Activated CD8-positive, alpha-beta memory T cell treated with anti-CD3 and anti-CD28 coated beads, Interleukin-2, amount 10 ng/mL, durations not matched to agents 7 days and 5 days (primary cell): Measurements from ENCODE around the gene POC5. TPM values are rescaled to one million over a fixed set of nuclear protein-coding genes. Genes with fewer than 3 reads are reported as not detected.

Experiments
- ATAC-seq: fragments of 150-1000 bp; cut with Tn5 transposase; one replicate; pipeline ENCODE4 v1.10.0; 2021; ENCODE audit warnings: moderate library complexity
- CTCF ChIA-PET: fragments of 350-600 bp; sonication (Branson Sonifier 250); formaldehyde crosslinking; loops from one replicate; lab custom pipeline; 2021; ENCODE audit warnings: antibody characterized with exemption; lab: Charles Lee
- DNase-seq: peaks from one replicate; pipeline ENCODE4 v3.0.0-alpha.2; 2020
- H3K27ac Mint-ChIP-seq: one replicate; pipeline ENCODE4 v1.8.0; 2021; ENCODE audit warnings: mild to moderate bottlenecking, mixed read lengths
- H3K27me3 Mint-ChIP-seq: one replicate; pipeline ENCODE4 v1.8.0; 2021; ENCODE audit warnings: mixed read lengths
- H3K36me3 Mint-ChIP-seq: one replicate; pipeline ENCODE4 v1.8.0; 2021; ENCODE audit warnings: mild to moderate bottlenecking, mixed read lengths
- H3K4me1 Mint-ChIP-seq: one replicate; pipeline ENCODE4 v1.8.0; 2021; ENCODE audit warnings: mixed read lengths
- H3K4me3 Mint-ChIP-seq: one replicate; pipeline ENCODE4 v1.8.0; 2021; ENCODE audit warnings: mild to moderate bottlenecking, moderate library complexity, mixed read lengths
- H3K9me3 Mint-ChIP-seq: one replicate; pipeline ENCODE4 v1.8.0; 2022; ENCODE audit warnings: low read depth, mixed read lengths
- total RNA-seq, 2 experiments: library from RNA; stranded (reverse); gene quantifications; one replicate each; pipeline ENCODE4 v1.2.3, GENCODE V29; 2021

Gene POC5
- total RNA-seq, 2 experiments from 2014 or later = 19.0 to 21.6 TPM

DNA sequence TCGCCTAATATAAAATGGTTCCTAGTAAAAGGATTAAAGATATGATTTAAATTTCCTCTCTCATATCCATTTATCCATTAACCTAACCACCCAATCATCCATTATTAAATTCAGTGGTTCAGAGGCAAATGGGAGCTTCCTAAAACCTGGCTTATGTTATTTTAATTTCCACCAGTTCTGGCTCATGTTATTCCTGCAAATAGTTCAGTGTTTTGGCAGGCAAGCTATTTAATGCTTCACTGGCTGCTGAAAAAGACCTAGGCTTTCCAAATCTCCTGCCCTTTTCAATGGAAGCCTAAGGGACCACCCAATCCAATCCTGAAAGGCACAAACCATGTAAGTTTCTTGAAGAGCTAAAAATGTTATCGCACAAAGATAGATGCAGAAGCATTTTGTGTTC, 52.3 kb downstream of the POC5 start:
- Mint-ChIP-seq H3K4me3 (no peak overlapping the region), H3K4me1 (peaks cover 24% of the 10 kb centered on the region), H3K36me3 (no peaks in the 10 kb centered on the region), H3K27me3 (no peaks in the 10 kb centered on the region), H3K9me3 (no peaks in the 10 kb centered on the region), H3K27ac (no peak overlapping the region)
- no peak for DNase-seq
- CTCF ChIA-PET = interaction anchor here (0.6 kb wide), 1 partner anchor 239 kb away, joined by 3 read pairs; no protein-coding TSS in a partner anchor
- ATAC-seq = no peak

DNA sequence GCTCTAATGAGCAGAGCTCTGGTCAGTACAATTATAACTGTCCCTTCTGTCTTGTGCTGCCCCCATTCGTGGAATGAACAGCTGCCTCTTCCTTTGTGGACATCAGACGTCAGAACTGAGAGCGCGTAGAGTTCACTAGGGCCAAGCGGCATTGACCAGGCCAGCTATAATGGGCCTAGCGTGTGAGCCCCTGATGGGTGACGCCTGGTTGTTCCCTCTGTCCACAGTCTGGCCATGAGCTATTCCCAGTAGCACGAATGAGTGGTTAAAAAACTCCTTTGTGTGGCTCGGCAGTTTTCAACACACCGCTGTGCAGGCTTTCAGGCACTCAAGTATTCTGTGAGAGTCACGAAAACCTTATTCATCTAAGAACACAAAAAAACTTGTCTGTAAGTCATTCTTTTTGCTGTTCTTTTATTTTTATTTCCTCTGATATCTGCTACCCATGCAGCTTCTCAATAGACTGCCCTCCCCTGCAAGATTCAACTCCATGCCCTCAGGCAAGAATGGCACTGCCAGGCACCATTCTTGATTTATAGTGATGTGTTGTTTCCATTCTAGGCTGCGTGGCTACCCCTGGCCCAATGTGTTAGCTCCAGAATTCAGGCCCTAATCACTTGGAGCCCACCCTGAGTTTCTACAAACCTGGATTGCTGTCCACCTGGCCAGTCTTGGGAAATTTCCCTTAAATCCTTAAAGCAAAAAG, 53.5 kb downstream of the POC5 start:
- Mint-ChIP-seq H3K4me3 (no peak overlapping the region), H3K4me1 (peaks cover 14% of the 10 kb centered on the region), H3K9me3 (no peaks in the 10 kb centered on the region), H3K27ac (no peak overlapping the region), H3K27me3 (no peaks in the 10 kb centered on the region), H3K36me3 (no peaks in the 10 kb centered on the region)
- CTCF ChIA-PET = no interaction called here
- no peak for ATAC-seq
- DNase-seq = no peak

DNA sequence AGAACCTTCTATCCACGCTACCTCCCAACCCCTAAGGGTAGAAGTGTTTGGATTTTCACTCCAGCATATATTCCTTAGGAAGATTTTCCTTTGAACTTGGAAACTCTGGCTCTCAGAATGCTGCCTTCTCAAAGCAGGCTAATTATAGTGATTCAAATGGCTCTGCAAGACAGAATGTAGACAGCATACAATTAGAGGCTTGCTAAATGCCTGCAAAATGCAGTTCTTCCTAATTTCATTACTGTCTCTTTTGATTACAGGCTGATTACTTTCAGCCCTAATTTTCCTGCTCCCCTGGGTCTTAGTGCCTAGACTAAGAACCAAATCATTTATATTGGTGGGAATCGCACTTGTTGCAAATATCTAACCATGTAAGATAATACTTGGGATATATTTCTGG, 55.2 kb downstream of the POC5 start:
- Mint-ChIP-seq H3K27ac (no peak overlapping the region), H3K9me3 (no peaks in the 10 kb centered on the region), H3K27me3 (no peaks in the 10 kb centered on the region), H3K4me3 (no peak overlapping the region), H3K4me1 (peaks cover 6% of the 10 kb centered on the region), H3K36me3 (no peaks in the 10 kb centered on the region)
- CTCF ChIA-PET = no interaction called here
- ATAC-seq (no peak), DNase-seq (no peak)

DNA sequence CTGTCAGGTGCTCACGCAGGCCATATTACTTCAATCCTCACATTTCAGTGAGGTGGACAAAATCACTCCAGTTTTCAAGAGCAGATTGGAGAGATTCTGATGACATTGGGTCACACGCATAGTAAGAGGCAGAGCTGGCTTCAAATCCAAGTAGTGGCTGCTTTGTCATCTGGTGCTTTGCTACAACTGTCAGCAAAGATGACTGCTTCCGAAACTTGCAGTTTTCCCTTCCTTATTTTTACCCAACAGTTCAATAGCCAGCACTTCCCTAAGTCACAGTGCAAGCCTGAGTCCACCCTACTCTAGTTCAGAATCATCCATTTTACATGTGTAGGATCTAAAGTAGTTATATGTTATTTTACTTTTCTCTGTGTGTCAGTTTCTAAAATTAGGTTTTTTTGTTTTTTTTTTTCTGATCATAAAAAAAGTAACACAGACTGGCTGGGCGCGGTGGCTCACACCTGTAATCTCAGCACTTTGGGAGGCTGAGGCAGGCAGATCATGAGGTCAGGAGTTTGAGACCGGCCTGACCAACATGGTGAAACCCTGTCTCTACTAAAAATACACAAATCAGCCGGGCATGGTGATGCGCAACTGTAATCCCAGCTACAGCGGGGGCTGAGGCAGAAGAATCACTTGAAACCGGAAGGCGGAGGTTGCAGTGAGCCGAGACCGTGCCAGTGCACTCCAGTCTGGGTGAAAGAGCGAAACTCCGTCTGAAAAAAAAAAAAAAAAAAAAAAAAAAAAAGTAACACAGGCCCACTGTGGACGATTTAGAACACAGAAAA, 56.4 kb downstream of the POC5 start:
- CTCF ChIA-PET = no interaction called here
- DNase-seq (no peak), ATAC-seq (no peak)
- Mint-ChIP-seq H3K4me1 (peaks cover 4% of the 10 kb centered on the region), H3K36me3 (no peaks in the 10 kb centered on the region), H3K9me3 (no peaks in the 10 kb centered on the region), H3K27ac (no peak overlapping the region), H3K27me3 (no peaks in the 10 kb centered on the region), H3K4me3 (no peak overlapping the region)

DNA sequence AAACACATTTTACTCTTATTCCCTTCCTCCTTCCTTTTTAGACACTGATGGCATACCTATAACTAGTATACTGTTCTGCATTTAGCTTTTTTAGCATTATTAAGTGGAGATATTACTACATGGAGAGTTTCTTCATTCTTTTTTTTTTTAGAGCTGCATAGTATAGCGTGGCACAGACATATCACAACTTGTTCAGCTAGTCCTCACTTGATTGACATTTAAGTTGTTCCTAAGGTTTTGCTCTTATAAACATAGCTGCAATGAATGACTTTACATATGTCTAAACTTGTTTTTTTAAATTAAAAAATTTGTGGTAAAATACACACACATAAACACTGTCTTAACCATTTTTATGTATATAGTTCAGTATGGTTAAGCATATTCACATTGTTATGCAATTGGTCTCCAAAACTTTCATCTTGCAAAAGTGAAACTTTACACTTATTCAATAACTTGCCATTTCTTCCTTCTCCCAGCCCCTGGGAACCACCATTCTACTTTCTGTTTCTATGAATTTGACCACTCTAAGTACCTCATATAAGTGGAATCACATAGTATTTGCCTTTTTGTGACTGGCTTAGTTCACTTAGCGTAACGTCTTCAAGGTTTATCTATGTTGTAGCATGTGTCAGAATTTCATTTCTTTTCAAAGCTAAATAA, 57.3 kb downstream of the POC5 start:
- H3K9me3 Mint-ChIP-seq = no peaks in the 10 kb centered on the region
- no peak overlapping the region for H3K4me3 Mint-ChIP-seq
- peaks cover 4% of the 10 kb centered on the region for H3K4me1 Mint-ChIP-seq
- H3K27me3 Mint-ChIP-seq = no peaks in the 10 kb centered on the region
- DNase-seq (no peak), ATAC-seq (no peak)
- no peak overlapping the region for H3K27ac Mint-ChIP-seq
- CTCF ChIA-PET = no interaction called here
- no peaks in the 10 kb centered on the region for H3K36me3 Mint-ChIP-seq

DNA sequence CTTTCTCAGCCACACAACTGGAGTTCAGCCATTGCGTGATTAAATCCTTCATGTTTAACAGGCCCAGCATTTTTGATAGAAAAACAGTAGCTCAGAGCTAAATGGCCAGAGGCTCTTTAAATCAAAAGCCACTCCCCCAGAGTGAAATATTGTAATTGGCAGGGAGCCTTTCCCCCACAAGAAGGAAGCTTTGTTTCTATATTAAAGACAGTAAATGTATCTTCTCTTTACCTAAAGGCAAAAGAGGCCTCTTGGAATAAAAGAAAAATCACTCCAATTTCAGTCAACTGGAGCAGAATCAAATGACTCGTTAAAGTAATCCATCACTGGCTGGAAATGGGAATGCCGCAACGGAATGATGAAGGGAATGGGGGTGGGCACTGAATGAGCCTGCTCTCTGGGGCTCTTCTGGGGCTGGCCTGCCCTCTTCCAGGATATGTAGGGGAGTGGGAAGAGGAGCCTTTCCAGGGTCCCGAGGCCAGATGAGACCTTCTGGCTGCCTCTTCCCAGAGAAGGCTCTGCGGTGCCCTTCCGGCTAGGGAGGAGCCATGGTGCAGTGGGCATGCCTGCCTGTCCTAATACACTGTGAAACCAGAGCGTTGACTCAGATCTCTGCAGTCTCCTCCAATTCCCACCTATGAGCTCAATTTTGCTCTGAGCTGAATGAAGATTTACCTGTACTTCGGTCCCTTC, 60.8 kb downstream of the POC5 start:
- H3K36me3 Mint-ChIP-seq = no peaks in the 10 kb centered on the region
- no peak overlapping the region for H3K4me3 Mint-ChIP-seq
- no peaks in the 10 kb centered on the region for H3K9me3 Mint-ChIP-seq
- H3K4me1 Mint-ChIP-seq = peaks cover 4% of the 10 kb centered on the region
- H3K27ac Mint-ChIP-seq = no peak overlapping the region
- DNase-seq = no peak
- ATAC-seq = no peak
- CTCF ChIA-PET = interaction anchor here (0.8 to 1.4 kb wide), 3 partner anchors 25 to 26 kb away, joined by 3 to 4 read pairs (median 3); no protein-coding TSS in a partner anchor
- H3K27me3 Mint-ChIP-seq = no peaks in the 10 kb centered on the region

DNA sequence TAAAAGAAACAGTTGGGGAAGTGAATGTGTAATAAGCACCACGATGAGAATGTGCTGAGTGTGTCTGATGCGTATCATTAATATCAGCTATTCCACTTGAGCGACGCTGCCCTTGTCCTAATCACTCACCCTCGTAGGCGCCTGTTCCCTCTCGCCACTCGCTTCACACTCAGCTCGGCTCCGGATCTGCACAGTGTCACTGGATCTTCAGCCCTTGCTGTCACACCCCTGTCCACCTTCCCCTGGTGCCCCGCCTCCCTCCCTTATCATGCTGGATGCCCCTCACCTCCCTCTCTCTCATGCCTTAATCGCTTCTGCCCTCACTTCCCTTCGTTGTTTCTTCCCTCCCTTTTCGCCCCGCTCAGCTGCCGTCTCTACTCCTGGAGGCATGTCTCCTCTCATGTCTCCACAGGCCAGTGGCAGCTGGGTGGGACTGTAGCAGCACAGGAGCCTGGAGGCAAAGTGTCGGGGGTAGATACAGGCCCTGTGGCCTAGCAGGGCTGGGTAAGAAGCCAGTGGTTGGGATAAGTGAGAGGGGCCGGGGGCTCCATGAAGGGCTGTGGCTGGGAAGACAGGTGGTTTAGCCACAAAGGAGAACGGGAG, 62.4 kb downstream of the POC5 start:
- CTCF ChIA-PET = no interaction called here
- Mint-ChIP-seq H3K4me3 (no peak overlapping the region), H3K9me3 (no peaks in the 10 kb centered on the region), H3K36me3 (no peaks in the 10 kb centered on the region), H3K27me3 (no peaks in the 10 kb centered on the region), H3K27ac (no peak overlapping the region), H3K4me1 (peaks cover 2% of the 10 kb centered on the region)
- no peak for DNase-seq
- ATAC-seq = no peak

DNA sequence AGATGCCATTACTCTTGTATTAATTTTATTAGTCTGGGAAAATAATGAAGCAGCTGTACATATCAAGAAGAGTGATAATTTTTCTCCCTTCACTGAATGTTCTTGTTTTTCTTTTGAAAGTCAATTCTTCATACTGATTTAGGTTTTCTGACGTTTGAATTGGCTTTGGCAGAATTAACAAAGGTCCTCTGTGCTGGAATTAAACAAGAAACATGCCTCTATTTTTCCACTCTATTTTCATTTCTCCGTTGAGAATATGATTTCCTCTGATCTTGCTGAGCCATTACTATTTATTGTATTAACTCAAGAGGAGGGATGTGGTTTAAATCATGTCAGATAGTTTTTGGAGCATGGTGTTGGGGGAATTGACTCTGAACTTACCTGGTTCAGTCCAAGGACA, 63.7 kb downstream of the POC5 start:
- DNase-seq (no peak), ATAC-seq (no peak)
- no peaks in the 10 kb centered on the region for H3K9me3 Mint-ChIP-seq
- H3K27me3 Mint-ChIP-seq = no peaks in the 10 kb centered on the region
- peaks cover 2% of the 10 kb centered on the region for H3K4me1 Mint-ChIP-seq
- CTCF ChIA-PET = no interaction called here
- no peak overlapping the region for H3K27ac Mint-ChIP-seq
- H3K4me3 Mint-ChIP-seq = no peak overlapping the region
- H3K36me3 Mint-ChIP-seq = no peaks in the 10 kb centered on the region

DNA sequence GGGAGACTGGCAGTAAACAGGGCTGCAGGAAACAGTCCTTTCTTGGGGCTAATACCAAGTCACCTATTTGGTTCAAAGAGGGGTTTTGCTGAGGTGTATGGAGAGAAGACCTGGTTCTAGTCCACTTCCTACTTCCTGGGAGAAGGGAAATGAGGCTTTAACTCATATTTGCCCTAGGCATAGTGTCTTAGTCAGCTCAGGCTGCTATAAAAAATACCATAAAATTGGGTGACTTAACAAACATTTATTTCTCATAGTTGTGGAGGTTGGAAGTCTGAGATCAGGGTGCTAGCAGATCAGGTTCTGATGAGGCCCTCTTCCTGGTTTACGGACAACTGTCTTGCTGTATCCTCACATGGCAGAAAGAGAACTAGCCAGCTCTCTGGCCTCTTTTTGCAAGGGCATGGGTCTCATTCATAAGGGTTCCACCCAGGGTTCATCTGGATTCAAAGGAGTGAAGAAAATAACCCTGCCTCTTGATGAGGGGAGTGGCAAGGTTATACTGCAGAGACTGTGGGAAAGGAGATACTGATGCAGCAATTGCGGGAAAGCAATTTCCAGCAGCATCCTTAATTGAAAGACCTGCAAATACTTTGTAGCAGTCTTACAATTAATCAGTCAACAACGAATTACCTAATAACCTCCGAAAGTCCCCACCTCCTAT, 65.5 kb downstream of the POC5 start:
- CTCF ChIA-PET = no interaction called here
- Mint-ChIP-seq H3K4me3 (no peak overlapping the region), H3K4me1 (peaks cover 3% of the 10 kb centered on the region), H3K36me3 (peaks cover 1% of the 10 kb centered on the region), H3K9me3 (no peaks in the 10 kb centered on the region), H3K27ac (no peak overlapping the region), H3K27me3 (no peaks in the 10 kb centered on the region)
- ATAC-seq (no peak), DNase-seq (no peak)

DNA sequence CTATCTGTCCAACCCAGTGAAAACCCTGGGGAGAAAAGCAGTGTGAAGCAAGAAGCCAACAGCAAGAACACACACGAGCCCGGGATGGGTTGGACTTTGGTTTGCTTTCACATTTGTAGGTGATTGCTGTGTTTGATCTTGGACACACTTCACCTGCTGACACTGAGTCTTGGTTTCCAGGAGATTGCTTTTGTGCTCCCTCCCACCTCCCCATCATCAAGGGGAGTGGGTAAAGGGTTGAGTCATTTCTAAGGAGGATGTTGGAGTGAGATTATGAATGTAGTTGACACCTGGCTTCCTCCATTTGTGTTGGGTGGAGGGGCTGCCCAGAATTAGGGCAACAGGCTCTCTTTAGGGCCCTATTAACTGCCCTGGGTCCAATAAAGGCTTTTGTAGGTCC, 68.5 kb downstream of the POC5 start:
- DNase-seq (no peak), ATAC-seq (no peak)
- peaks cover 1% of the 10 kb centered on the region for H3K36me3 Mint-ChIP-seq
- H3K4me1 Mint-ChIP-seq = peaks cover 3% of the 10 kb centered on the region
- H3K27me3 Mint-ChIP-seq = no peaks in the 10 kb centered on the region
- no peaks in the 10 kb centered on the region for H3K9me3 Mint-ChIP-seq
- CTCF ChIA-PET = no interaction called here
- H3K27ac Mint-ChIP-seq = no peak overlapping the region
- no peak overlapping the region for H3K4me3 Mint-ChIP-seq

DNA sequence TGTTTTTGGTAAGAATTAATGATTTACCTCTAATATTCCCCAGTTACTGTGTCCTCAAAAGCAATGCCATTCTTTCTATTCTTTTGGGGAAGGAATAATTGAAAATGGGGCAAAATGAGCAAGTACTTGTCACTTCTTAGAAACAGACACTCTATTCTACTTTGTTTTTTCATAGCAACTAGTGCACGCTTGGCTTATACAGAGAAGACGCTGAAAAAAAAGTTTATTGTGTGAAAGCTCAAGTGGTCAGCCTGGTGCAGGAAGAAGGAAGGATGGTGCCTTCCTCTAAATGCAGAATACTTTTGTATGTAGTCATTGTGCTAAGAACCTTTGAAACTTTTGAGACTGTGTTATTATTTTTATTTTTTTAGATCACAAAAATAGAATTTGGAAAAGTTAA, 76.4 kb downstream of the POC5 start:
- DNase-seq (no peak), ATAC-seq (no peak)
- CTCF ChIA-PET = no interaction called here
- Mint-ChIP-seq H3K9me3 (no peaks in the 10 kb centered on the region), H3K27ac (no peak overlapping the region), H3K4me3 (no peak overlapping the region), H3K4me1 (no peaks in the 10 kb centered on the region), H3K36me3 (peaks cover 1% of the 10 kb centered on the region), H3K27me3 (no peaks in the 10 kb centered on the region)

DNA sequence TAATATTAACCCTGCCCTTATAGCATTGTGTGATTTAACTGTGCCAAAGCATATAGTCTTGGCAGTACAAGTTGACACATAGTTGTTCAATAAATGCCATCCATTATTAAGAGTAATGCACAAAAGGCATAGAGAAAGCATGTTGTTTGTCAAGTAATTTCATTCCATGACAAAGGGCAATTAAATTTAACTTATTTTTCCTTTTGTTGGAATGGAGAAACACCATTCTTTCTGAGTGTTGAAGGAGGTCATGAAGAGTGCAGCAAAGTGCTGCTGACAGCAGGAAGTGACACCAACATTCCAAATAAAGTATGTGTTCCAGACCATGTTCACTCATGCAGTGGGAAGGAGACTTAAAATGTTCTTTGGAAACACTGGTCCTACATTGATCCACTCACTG, 76.8 kb downstream of the POC5 start:
- H3K4me1 Mint-ChIP-seq = no peaks in the 10 kb centered on the region
- CTCF ChIA-PET = no interaction called here
- H3K27ac Mint-ChIP-seq = no peak overlapping the region
- ATAC-seq (no peak), DNase-seq (no peak)
- no peak overlapping the region for H3K4me3 Mint-ChIP-seq
- H3K9me3 Mint-ChIP-seq = no peaks in the 10 kb centered on the region
- H3K27me3 Mint-ChIP-seq = no peaks in the 10 kb centered on the region
- peaks cover 1% of the 10 kb centered on the region for H3K36me3 Mint-ChIP-seq
